Umbilical cord (tissue), 2 donors: ENCODE data around the gene PLD6. TPM values are rescaled to one million over a fixed set of nuclear protein-coding genes. Genes with fewer than 3 reads are reported as not detected.
A peak's percentile ranks its signal among the peaks of the same experiment; 100 is the strongest.

ENCODE experiments used
- DNase-seq: peaks from one replicate; pipeline ENCODE4 v3.0.0-alpha.2; 2015; ENCODE audit warnings: low spot score
- total RNA-seq: library from RNA; depleted of rRNA; stranded (reverse); fragments of >200 nt; gene quantifications from one replicate; pipeline ENCODE4 v1.2.3, GENCODE V29; 2014; ENCODE audit warnings: low replicate concordance; ENCODE audit not compliant: insufficient read depth

The PLD6 gene
- total RNA-seq, 1 donor from 2014 or later = not detected

DNA sequence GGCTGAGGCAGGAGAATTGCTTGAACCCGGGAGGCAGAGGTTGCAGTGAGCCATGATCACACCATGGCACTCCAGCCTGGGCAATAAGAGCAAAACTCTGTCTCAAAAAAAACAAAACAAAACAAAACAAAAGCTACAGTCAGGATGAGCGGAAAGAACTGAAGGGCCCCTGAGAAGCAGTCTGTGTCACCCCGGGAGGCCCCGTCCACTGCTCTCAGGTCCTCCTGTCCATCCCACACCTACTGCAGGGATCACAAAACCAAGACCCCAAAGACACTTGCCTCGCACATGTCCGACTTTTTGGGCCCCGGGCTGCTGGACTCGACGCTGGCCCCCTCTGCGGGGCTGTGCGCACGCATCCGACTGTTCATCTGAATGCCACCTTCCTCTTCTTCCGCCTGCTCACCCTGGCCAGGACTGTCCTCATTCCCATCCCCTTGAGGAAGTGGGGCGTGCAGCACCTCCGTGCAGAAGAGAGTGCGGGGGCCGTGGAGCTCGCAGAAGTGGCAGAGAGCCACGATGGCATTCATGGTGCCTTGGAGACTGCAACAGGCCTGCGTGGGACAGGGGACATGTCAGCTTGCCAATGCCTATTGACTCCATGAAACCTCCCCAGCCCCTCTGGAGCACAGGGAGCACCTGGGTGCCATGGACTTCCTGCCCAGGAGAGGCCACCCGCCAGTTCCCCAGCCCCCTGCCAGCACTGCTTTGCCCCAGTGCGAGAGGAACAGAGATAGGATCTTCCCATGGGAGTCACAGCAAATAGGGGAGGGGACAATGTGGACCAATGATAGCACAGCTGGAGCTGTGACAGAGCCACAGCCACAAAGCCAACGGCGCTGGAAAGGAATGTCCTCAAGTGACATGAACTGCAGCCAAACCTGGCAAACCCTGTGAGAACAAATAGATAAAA lies 21.7 kb upstream of the PLD6 start:
- no peak for DNase-seq

GRCh38 chr17:17226451-17227265 lies 20.5 kb upstream of the PLD6 start:
- DNase-seq = no peak

DNA sequence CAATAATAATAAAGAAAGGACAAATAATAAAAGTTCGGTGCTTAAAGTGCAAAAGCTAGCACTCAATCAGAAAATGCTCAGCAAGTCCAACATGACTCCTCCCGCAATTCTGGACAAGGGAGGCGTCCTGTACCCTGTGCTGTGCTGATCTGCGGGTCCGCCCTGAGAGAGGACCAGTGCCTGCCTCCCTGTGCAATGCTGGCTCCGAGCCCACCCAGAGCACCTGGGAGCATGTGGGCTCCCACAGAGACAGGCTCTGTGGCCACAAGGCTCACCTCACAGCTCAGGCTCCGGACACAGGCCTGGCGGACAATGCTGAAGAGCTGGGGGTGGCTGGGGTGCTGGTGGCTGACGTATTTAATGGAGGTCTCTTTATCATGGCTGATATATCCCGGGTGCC lies 19.8 kb upstream of the PLD6 start:
- no peak for DNase-seq

DNA sequence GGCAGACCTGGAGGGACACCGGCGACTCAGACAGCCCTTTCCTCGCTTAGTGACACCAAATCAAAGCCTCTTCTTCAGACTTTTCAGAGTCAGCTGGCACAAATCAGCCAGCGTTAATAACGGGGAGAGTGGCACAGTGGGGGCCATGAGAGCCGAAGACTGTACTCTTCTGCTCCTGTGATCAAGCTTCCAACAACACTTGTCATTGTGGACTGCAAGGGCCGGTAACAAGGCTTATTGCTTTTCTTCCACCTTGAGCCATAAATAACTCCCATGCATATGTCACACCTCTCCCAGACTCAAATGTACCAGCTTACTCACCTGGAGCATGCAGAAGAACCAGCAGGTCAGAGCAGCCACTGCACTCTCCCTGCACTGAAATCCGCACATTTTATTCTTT lies 18.0 kb upstream of the PLD6 start:
- DNase-seq = no peak

DNA sequence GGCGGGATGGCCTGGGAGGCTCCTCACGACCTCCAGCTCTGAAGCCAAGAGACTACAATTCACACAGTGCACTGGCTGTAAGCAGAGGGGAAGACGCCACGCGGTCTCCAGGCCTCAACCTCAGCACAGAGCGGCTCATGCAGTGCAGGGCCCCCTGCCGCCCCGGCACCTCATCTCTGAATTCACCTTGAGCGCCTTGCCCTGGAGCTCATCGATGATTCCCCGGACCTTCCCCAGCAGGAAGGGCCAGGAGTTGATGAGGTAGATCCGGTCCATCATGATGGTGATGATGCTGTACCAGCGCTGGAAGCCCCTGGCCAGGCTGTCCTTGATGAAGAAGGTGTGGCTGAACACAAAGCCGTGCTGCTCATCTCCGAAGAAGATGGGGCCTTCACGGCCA lies 17.6 kb upstream of the PLD6 start:
- DNase-seq = no peak

- DNase-seq = no peak
These were observed 15.2 kb upstream of the PLD6 start for GRCh38 chr17:17221329-17221728.

DNA sequence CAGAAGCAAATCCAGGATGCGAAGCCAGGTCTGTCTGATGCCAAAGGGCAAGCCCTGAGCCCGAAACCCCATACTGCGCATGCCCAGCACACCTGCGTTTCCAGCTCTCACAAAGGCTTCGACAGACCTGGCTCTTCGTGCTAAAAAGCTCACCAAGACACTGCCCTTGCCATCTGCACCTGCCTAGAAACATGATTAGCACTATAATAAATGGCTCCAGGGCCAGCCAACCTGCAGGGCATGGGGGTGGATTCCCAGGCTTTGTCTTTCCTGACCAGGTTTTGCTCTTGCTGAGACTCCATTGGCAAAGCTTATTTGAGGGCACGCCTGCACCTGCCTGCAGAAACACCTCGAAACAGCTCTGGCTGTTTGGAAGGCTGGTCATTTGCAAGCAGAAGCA lies 14.4 kb upstream of the PLD6 start:
- DNase-seq = no peak

DNA sequence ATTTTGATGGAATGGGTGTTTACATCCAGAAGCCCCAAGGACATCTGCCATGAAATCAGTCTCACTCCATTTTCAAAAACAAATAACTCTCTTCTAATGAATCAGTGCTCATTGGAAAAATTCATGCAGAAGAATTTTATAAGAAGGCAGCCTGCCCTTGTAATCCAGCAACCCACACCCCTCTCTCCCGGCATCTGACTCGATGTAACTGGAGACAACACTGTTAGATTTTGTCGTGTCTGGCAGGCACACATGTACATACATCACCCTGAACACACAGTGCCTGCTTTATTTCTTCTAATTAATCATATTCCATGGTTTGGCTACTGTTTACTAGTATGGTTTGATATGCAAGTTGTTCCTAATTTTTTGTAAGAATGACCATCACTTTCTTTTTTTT lies 11.9 kb upstream of the PLD6 start:
- no peak for DNase-seq

GRCh38 chr17:17216776-17217175 lies 10.6 kb upstream of the PLD6 start:
- no peak for DNase-seq

DNA sequence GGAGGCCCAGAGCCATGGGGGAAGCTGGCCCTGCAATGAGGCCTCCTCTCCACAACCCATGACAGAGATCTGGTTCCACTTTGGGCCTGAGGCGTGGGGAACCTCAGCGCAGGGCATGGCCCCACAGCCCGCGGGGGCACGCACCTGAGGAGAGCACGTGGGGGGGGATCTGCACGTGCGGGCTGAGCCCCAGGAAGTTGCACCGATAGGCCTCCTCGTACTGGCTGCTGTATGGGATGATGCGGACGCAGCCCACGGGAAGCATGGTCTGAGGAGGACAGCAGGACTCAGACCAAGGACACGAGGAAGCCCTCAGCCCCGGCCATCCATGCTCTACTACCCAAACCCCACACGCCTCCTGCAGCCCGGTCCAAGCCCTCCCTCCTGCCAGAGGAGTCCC lies 10.1 kb upstream of the PLD6 start:
- no peak for DNase-seq

DNA sequence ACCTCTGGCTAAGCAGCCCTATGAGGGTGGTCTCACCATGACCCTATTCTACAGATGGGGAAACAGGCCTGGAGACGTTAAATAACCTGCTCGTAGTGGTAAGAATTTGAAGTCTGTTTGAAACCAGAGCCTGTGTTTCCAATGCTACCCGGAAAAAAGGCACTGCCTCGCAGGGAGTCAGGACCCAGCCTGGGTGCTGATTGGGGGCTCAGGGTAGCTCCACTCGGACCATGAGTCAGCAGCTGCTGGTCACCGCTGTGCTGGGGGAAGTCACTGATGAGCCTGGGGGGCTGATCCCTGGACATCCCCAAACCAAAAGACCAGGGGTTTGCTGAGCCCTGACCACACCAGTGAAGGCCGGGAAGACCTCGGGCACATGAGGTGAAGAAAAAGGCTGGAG lies 9.4 kb upstream of the PLD6 start:
- no peak for DNase-seq

GRCh38 chr17:17214646-17215436 lies 8.7 kb upstream of the PLD6 start:
- DNase-seq = no peak

DNA sequence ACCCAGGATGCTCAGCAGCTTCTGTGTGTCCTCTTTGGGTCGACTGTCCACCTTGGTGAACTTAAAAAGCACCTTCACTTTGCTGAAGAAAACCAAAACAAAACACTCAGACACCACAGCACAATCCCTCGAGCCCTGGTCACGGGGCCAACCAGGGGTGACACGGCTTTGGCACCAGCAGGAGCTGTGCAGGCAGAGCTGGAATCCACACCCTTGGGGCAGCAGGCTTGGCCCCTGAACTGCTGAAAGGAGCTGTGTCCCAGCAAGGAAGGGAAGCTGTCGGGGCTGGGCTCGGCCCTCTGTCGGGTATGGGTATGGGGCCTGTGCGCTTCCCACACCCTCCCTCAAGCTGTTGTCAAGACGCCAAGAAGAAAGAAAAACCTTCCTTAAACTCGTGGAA lies 7.6 kb upstream of the PLD6 start:
- DNase-seq = no peak

- DNase-seq = no peak
These were observed 1.9 kb upstream of the PLD6 start for GRCh38 chr17:17207998-17208397.

- DNase-seq = no peak
These were observed 791 bp upstream of the PLD6 start for GRCh38 chr17:17206913-17207335.

DNA sequence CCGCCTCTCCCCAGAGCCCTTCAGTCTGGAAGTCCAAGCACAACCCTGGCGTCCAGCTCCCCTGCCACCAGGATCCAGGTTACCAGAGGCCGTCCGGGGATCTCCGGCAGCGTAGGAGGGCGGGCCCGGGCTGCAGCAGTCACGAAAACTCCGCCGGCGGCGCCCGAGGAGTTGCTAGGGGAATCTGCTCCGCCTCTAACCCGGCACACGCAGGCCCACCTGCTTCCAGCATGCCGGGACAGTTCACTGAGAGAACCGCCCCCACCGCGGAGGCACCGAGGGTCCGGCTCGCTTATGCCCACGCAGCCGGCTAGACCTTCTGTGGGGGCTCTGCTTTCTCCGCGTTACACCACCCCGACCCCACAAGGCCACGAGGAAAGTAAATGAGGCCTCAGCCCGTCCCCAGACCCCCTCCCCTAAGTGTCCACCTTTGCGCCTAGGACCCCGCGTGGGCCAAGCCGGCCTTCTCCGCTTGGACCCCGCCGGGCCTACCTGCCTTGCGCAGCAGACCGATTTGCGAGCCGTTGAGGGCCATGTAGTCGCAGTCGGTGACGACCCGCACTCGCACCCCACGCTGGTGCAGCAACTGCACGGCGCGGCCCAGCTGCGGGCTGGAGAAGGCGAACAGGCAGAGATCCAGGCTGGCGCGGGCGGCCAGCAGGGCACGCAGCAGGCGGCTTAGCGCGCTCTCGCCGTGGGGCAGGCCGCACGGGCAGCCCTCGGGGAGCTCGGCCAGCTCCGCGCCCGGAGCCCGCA lies 587 bp downstream of the PLD6 start:
- peak; percentile 36 for DNase-seq

- DNase-seq = no peak
These were observed 1.4 kb downstream of the PLD6 start for GRCh38 chr17:17204635-17205231.

DNA sequence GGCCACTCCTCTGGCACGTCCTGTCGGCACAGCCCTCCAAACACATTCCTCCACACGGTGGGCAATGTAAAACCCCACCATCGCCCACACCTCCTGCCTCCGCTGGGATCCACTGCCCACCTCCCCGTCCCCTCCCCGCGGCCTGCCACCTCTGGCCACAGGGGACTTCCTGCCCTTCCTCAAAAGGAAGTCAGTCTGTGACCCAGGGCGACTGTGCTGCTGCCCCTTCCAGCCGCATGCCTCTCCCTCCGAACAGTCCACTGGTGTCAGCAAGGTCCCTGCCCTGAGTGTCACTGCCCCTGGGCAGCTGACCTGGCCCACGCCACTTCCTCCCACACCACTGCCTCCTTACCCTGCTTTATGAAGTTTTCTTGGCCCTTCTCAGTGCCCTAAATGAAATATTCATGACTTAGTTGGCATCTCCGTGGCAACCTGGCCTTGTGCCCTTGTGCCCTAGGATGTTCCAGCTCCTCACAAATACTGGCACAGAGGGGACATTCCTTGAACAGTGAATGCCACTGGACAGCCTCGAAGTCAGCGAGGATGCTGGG lies 2.0 kb downstream of the PLD6 start:
- DNase-seq = no peak

GRCh38 chr17:17203173-17203730 lies 2.9 kb downstream of the PLD6 start:
- no peak for DNase-seq

- DNase-seq = no peak
These were observed 4.2 kb downstream of the PLD6 start for GRCh38 chr17:17201907-17202306.
